Colonic mucosa (tissue), 4 donors: ENCODE results near the gene TLR3. TPM values are rescaled to one million over a fixed set of nuclear protein-coding genes. Genes with fewer than 3 reads are reported as not detected.

ENCODE experiments used
- DNase-seq: peaks from one replicate; pipeline ENCODE4 v3.0.0-alpha.2; 2020
- H3K27ac ChIP-seq: fragments of 200-600 bp; one replicate; pipeline ENCODE4 v1.8.0; 2021
- H3K27me3 ChIP-seq: fragments of 200-600 bp; one replicate; pipeline ENCODE4 v1.8.0; 2021
- H3K36me3 ChIP-seq: fragments of 200-600 bp; one replicate; pipeline ENCODE4 v1.8.0; 2021
- H3K4me1 ChIP-seq: fragments of 200-600 bp; one replicate; pipeline ENCODE4 v1.8.0; 2021; ENCODE audit warnings: mild to moderate bottlenecking
- H3K4me3 ChIP-seq: fragments of 200-600 bp; one replicate; pipeline ENCODE4 v1.8.0; 2021
- H3K9ac ChIP-seq, 2 donors: one replicate each; pipeline ENCODE4 v1.7.0; 2013; ENCODE audit warnings: control low read depth in 2 of 2, low read depth in 2 of 2, low read length in 2 of 2
- H3K9me3 ChIP-seq: fragments of 200-600 bp; one replicate; pipeline ENCODE4 v1.8.0; 2021
- CTCF ChIP-seq: fragments of 200-600 bp; IDR thresholded peaks from one replicate; pipeline ENCODE4 v1.8.0; 2022; ENCODE audit warnings: antibody characterized with exemption, mild to moderate bottlenecking
- intact Hi-C: fragments of 100-400 bp; cut with DNase I; formaldehyde crosslinking; loops from one replicate; pipeline ENCODE4 v1.14.1; 2022
- total RNA-seq, 2 donors: library from RNA; stranded (reverse); fragmentation: NEBNext Ultra II Directional in 1 of 2; extraction: Animal tissue kit (Norgen Biotek cat#: 25700) in 1 of 2; gene quantifications; one replicate each; pipeline ENCODE4 v1.2.1, GENCODE V29; 2021
- donor health status: healthy.
- donor health status: DM: no; HTN: no; CAD: no.
- donor health status: DM: no; HTN: no; CAD: no.

Gene TLR3
- total RNA-seq, 2 donors from 2014 or later: 13.6 to 48.6 TPM

GRCh38 chr4:186108391-186108790 lies 39.4 kb downstream of the TLR3 start:
- Histone ChIP-seq H3K27me3 (no peaks in the 10 kb centered on the region), H3K27ac (no peak overlapping the region), H3K9me3 (no peaks in the 10 kb centered on the region), H3K36me3 (no peaks in the 10 kb centered on the region), H3K4me3 (no peak overlapping the region), H3K9ac (no peak overlapping the region), H3K4me1 (no peaks in the 10 kb centered on the region)
- no peak for TF ChIP-seq CTCF
- intact Hi-C loops: no loop called here
- no peak for DNase-seq

GRCh38 chr4:186109245-186109644 lies 40.3 kb downstream of the TLR3 start:
- no peak for DNase-seq
- Histone ChIP-seq H3K27ac (no peak overlapping the region), H3K9ac (no peak overlapping the region), H3K9me3 (no peaks in the 10 kb centered on the region), H3K4me1 (no peaks in the 10 kb centered on the region), H3K27me3 (no peaks in the 10 kb centered on the region), H3K4me3 (no peak overlapping the region), H3K36me3 (no peaks in the 10 kb centered on the region)
- TF ChIP-seq CTCF: no peak
- intact Hi-C loops: no loop called here

- no peak overlapping the region for H3K4me3 ChIP-seq
- H3K27ac ChIP-seq: no peak overlapping the region
- no peaks in the 10 kb centered on the region for H3K36me3 ChIP-seq
- no peaks in the 10 kb centered on the region for H3K4me1 ChIP-seq
- TF ChIP-seq CTCF: no peak
- intact Hi-C loops: no loop called here
- no peaks in the 10 kb centered on the region for H3K9me3 ChIP-seq
- H3K9ac ChIP-seq: no peak overlapping the region
- H3K27me3 ChIP-seq: no peaks in the 10 kb centered on the region
- DNase-seq: no peak
These were observed 47.7 kb downstream of the TLR3 start for GRCh38 chr4:186116697-186117096.

GRCh38 chr4:186118582-186118981 lies 49.6 kb downstream of the TLR3 start:
- Histone ChIP-seq H3K9ac (no peak overlapping the region), H3K36me3 (no peaks in the 10 kb centered on the region), H3K27me3 (no peaks in the 10 kb centered on the region), H3K4me3 (no peak overlapping the region), H3K4me1 (no peaks in the 10 kb centered on the region), H3K9me3 (no peaks in the 10 kb centered on the region), H3K27ac (no peak overlapping the region)
- DNase-seq: no peak
- TF ChIP-seq CTCF: no peak
- intact Hi-C loops: no loop called here

GRCh38 chr4:186121057-186121456 lies 52.1 kb downstream of the TLR3 start:
- intact Hi-C loops: no loop called here

More at GRCh38 chr4:186121057-186121456, 52.1 kb downstream of the TLR3 start:
- H3K36me3 ChIP-seq: no peaks in the 10 kb centered on the region
- no peak overlapping the region for H3K4me3 ChIP-seq
- no peaks in the 10 kb centered on the region for H3K4me1 ChIP-seq
- H3K27me3 ChIP-seq: no peaks in the 10 kb centered on the region
- no peaks in the 10 kb centered on the region for H3K9me3 ChIP-seq
- H3K27ac ChIP-seq: no peak overlapping the region
- no peak for TF ChIP-seq CTCF
- DNase-seq: no peak
- H3K9ac ChIP-seq: no peak overlapping the region
